ENCODE measurements around the gene GUCD1. TPM values are rescaled to one million over a fixed set of nuclear protein-coding genes. Genes with fewer than 3 reads are reported as not detected.
A peak's percentile ranks its signal among the peaks of the same experiment; 100 is the strongest.
"Not testable (repeated sequence)": the region's sequence is repeated elsewhere in the genome, so short reads cannot be mapped to it uniquely, and the experiment has no call there.

GUCD1 gene
- total and polyA plus RNA-seq, 2 of the 13 experiments (the other 11 are each of a cell fraction or from before 2014, with no cell fraction given): 128 to 245 TPM

DNA sequence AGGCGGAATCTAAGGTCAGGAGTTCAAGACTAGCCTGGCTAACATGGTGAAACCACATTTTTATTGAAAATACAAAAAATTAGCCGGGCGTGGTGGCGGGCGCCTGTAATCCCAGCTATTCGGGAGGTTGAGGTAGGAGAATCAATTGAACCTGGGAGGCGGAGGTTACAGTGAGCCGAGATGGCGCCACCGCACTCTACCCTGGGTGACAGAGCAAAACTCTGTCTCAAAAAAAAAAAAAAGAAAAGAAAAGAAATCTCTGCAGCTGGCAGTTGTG, 38.6 kb upstream of the GUCD1 start:
- ATAC-seq; H4K20me1 ChIP-seq (ENCODE audit: insufficient read depth, low read length); intact Hi-C loops (cut with micrococcal nuclease; ENCODE audit: unreplicated experiment); H3K36me3 ChIP-seq (replicated peaks in 1 of 2; ENCODE audit: control insufficient read depth in 1 of 2, insufficient read depth in 2 of 2, low read length in 2 of 2); CTCF ChIA-PET (ENCODE audit: low intra/inter-chr PET ratio, low total read pairs); H3K27me3 ChIP-seq (ENCODE audit: control insufficient read depth in 1 of 2, insufficient read depth in 2 of 2, low read length in 2 of 2); H3K9me3 ChIP-seq (ENCODE audit: low read length); DNase-seq (ENCODE audit: low spot score); FAIRE-seq; H2AFZ ChIP-seq (ENCODE audit: low read length); TF ChIP-seq MAZ (IDR thresholded peaks at IDR 0.05; ENCODE audit: borderline replicate concordance, low read depth, low read length): not testable (repeated sequence)
- POLR2A ChIA-PET: interaction anchor here (0.7 to 5.7 kb wide), 18 partner anchors 9 to 88 kb away, joined by 3 to 76 read pairs (median 5); partner anchors contain the start of genes GGT1, GUCD1 and SNRPD3
- in situ Hi-C loops (cut with HindIII; ENCODE audit: extremely low pct_ligation_motif_present, low pct_unique_long_range_greater_than_20kb): loop anchor here (5.0 kb wide), 1 partner anchor 36 kb away; the partner anchor contains the start of genes GUCD1 and SNRPD3
- Histone ChIP-seq H3K9ac (ENCODE audit: insufficient read depth, low read depth, low read length) (peak overlapping the region; percentile 94), H3K79me2 (ENCODE audit: insufficient read depth, low read length) (peaks cover 10% of the 10 kb centered on the region), H3K27ac (ENCODE audit: extremely low read length, insufficient read depth, low read length) (peak overlapping the region; percentile 97), H3K4me3 (replicated peaks in 1 of 3; ENCODE audit: insufficient read depth in 1 of 3, low read depth in 2 of 3, low read length in 3 of 3) (peak overlapping the region; percentile 65 to 88 (median 74)), H3K4me2 (ENCODE audit: low read depth, low read length) (peak overlapping the region; percentile 99), H3K4me1 (ENCODE audit: insufficient read depth, low read length) (peaks cover 70% of the 10 kb centered on the region)
- WGBS (ENCODE audit: low lambda C conversion rate): under 1% methylated on average over 10 of the region's 10 CpGs
- TSS peak; percentile 92 for BruUV-seq (replicated peaks)
- TF ChIP-seq, protein P1, sequence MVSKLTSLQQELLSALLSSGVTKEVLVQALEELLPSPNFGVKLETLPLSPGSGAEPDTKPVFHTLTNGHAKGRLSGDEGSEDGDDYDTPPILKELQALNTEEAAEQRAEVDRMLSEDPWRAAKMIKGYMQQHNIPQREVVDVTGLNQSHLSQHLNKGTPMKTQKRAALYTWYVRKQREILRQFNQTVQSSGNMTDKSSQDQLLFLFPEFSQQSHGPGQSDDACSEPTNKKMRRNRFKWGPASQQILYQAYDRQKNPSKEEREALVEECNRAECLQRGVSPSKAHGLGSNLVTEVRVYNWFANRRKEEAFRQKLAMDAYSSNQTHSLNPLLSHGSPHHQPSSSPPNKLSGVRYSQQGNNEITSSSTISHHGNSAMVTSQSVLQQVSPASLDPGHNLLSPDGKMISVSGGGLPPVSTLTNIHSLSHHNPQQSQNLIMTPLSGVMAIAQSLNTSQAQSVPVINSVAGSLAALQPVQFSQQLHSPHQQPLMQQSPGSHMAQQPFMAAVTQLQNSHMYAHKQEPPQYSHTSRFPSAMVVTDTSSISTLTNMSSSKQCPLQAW (CRISPR knock-in tag; IDR thresholded peaks at IDR 0.05): peak; percentile 57; the same call in 1 of the 2 replicates
- TF ChIP-seq HDAC1 (CRISPR knock-in tag; IDR thresholded peaks at IDR 0.05): 0 out of 2 replicates have a peak, but pooled peaks have one; percentile 4
- peak; percentile 39 for TF ChIP-seq ASH2L (IDR thresholded peaks at IDR 0.05; ENCODE audit: insufficient read length, low read depth, low read length)
- TF ChIP-seq NFIC (IDR thresholded peaks at IDR 0.05; ENCODE audit: low read length): 0 out of 2 replicates have a peak, but pooled peaks have one; percentile 50
- TF ChIP-seq PHF21A (CRISPR knock-in tag; IDR thresholded peaks at IDR 0.05): 0 out of 2 replicates have a peak, but pooled peaks have one; percentile 12
- TF ChIP-seq, protein P2, sequence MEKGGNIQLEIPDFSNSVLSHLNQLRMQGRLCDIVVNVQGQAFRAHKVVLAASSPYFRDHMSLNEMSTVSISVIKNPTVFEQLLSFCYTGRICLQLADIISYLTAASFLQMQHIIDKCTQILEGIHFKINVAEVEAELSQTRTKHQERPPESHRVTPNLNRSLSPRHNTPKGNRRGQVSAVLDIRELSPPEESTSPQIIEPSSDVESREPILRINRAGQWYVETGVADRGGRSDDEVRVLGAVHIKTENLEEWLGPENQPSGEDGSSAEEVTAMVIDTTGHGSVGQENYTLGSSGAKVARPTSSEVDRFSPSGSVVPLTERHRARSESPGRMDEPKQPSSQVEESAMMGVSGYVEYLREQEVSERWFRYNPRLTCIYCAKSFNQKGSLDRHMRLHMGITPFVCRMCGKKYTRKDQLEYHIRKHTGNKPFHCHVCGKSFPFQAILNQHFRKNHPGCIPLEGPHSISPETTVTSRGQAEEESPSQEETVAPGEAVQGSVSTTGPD (CRISPR knock-in tag; IDR thresholded peaks at IDR 0.05): peak; percentile 81; the same call in 1 of the 2 replicates
- peak; percentile 32; the same call in 1 of the 2 replicates for TF ChIP-seq ARID4A (CRISPR knock-in tag; IDR thresholded peaks at IDR 0.05; ENCODE audit: borderline replicate concordance)
- 0 out of 2 replicates have a peak, but pooled peaks have one; percentile 8 for TF ChIP-seq ZNF280D (CRISPR knock-in tag; IDR thresholded peaks at IDR 0.05)
- peak; percentile 20 for TF ChIP-seq RBM39 (IDR thresholded peaks at IDR 0.05; ENCODE audit: low read depth, low read length, poor library complexity, severe bottlenecking)
- 0 out of 2 replicates have a peak, but pooled peaks have one; percentile 0 for TF ChIP-seq FOXC1 (CRISPR knock-in tag; IDR thresholded peaks at IDR 0.05; ENCODE audit: borderline replicate concordance)
- TF ChIP-seq MAZ (CRISPR knock-in tag; IDR thresholded peaks at IDR 0.05; ENCODE audit: low read depth): 0 out of 2 replicates have a peak, but pooled peaks have one; percentile 1
